Umbilical cord (tissue), 2 donors: ENCODE results near the gene ACKR4. TPM values are rescaled to one million over a fixed set of nuclear protein-coding genes. Genes with fewer than 3 reads are reported as not detected.
"Not testable (repeated sequence)": the region's sequence is repeated elsewhere in the genome, so short reads cannot be mapped to it uniquely, and the experiment has no call there.

Experiments used
- DNase-seq: peaks from one replicate; pipeline ENCODE4 v3.0.0-alpha.2; 2015; ENCODE audit warnings: low spot score
- total RNA-seq: library from RNA; depleted of rRNA; stranded (reverse); fragments of >200 nt; gene quantifications from one replicate; pipeline ENCODE4 v1.2.3, GENCODE V29; 2014; ENCODE audit warnings: low replicate concordance; ENCODE audit not compliant: insufficient read depth

The ACKR4 gene
- 2.6 TPM for total RNA-seq

DNA sequence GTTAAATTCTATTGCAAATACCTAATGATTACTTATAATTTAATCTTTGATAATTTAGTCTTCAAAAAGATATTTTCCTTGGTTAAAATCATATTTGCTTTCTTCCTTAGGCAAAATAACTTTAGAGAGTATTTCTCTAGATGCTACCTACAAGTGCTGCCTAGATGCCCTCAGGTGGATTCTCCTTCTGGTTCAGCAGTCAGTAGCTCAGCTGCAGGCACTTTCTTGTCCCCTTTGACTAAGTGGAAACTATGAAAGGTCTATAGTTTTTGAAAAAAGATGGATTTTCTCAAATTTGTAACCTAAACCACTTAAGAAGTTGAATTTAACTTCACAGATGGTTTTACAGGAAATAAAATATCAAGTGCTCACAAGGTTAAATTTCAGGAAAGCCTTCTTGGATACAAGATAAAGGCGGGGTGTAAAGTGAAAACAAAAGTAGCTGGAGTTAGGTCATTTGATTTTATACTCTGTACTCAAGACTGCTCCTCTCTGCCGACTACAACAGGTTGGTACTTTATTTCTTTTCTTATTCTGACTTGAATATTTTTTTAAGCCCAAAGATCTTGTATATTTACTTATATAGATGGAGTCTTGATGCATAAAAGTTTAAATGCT, at the start of gene ACKR4:
Gene ACKR4 (plus strand): TSS at position 455 of the 618 bp plus-strand sequence. CDS start 3,128 bp downstream, outside the sequence.
- DNase-seq, result no peak

DNA sequence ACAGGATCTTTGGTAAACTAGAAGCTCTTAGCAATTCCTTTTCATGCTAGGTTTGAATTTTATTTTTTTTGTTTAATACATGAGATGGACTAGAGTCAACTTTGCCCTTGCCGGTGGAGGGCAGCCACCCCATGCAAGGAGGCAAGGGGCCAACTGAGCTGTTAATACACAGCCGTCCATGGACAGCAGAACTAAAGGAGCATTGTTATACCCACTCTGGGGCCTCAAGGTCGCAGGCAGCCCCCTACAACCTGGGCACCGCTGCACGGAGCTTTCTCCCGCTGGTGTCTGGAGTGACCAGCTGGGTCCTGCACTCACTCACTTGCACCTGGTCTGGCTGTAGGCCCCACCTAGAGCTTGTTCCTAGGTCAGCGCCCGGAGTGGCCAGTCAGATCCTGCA, 47.9 kb upstream of the ACKR4 start:
- no peak for DNase-seq

DNA sequence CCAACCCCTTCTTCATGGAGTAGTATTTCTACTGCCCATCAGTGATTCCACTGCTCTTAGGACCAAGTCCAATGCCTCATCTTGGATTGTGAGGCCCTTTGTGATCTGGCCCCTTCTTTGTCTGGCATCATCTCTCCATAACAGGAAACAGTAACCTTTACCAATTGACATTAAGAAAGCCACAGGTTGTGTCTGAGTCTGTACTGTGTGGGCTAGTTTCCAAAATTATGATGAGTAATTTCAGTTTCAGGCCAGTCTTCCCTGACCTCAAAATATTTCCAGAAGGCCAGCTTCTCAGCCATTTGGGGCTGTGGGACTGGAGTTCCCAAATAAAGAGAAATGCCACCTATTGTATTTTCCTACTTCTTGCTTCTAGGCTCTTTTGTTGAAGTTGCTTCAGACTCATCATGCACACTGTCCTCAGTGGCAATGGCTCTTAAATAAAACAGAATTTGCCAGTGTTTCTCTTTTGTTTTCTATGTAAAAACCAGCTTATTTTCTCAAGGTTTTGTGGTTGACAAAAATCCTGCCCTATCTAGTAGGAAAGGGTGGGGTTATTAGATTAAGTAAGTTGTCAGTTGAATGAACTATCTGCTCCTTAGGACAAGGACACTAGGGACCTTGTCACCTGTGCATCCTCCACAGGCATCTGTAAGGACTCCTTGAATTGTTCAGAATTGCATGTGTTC, 47.0 kb upstream of the ACKR4 start:
- DNase-seq, result no peak

DNA sequence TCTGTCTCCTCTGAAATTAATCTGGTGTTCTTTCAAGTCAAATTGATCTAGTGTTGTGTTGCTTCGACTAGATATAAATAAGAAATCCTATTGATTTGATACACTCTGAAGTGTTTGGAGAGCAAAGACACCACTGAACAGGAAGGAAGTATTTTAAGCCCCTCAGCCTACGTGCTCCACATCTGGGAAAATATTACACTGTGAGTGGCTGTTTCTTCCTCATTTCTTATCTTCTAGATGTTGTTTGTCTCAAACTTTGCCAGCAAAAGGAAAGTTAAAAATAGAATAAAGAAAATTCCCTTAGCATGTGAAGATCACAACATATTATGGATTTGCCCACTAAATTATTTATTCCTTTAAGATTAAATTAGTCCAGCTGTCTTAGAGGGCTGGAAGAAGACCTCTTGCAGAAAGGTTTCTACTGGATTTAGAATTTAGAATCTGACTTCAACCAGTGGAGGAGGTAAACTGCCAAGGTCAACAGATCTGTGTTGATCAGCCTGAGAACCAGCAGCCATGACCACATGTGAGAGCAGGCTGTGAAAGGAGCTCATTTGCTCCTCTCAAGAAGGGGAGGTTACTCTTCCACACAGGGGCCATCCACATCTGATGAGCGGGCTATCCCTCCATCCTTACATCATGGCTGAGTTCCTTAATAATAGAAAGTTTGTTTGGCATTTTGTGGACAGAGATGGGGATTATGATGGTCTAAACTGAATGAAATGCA, 46.3 kb upstream of the ACKR4 start:
- DNase-seq, result no peak

DNA sequence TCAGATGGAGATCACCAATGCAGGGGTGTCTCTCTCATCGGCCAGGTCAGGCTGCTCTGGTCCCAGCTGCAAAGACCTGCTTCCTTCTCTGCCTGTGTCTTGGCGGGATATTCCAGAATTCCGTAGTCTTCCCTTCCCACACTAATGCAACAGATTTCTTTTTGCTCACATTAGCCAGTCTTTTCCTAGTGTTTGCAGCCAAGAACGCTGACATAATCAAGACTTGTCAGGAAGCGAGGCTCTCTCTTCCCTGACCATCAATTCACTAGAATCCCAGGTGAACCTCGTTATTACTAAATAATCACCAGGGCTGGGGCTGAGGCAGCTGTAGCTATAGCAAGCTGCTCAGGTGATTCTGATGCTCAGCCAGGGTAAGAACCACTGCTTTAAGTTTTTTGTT, 43.2 kb upstream of the ACKR4 start:
- DNase-seq, result no peak

DNA sequence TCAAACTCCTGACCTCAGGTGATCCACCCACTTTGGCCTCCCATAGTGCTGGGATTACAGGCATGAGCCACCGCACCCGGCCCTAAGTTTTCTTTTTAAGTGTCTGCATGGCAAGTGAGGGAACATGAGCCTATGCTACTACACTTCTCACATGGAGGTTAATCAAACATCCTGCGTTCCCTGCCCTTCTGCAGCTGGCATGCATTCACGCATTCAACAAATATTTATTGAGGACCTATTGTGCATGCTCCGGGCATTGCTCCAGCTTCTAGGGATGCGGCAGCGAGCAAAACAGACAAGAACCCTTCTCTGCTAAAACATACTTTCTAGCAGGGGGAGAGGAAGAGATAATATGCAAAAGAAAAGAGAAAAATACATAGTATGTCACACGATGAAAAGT, 42.6 kb upstream of the ACKR4 start:
- DNase-seq, result no peak

DNA sequence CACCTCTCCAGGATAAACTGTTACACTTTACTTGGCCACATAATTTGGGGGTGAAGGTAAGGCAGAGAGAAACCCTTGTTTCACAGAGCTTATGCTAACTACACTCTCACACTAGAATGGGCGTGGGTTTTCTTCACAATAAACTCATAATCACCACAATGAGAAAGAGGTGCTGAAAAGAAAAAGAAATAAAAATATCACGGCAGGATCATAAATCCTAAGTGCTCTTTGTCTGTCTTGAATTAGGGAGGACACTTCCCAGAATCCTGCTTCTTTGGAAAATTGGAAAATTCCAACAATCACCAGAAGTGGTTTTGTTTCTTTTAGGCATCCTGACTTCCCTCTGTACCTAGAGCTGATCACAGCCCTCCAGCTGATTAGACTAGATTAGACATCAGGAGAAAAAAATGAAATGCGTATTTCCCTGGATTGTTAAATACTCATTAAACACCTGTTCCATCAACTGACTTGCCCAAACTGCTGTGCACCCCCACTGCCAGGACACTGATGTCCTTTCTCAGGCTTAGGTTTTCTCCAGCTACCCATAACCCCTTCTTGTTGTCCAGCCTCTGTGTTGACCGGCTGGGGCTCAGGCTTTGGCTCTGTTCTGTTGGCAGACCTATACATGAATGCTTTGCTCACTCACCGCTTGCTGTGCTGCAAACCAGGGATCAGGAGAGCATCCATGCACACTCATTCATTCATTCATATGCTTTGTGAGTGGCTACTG, 41.6 kb upstream of the ACKR4 start:
- no peak for DNase-seq

DNA sequence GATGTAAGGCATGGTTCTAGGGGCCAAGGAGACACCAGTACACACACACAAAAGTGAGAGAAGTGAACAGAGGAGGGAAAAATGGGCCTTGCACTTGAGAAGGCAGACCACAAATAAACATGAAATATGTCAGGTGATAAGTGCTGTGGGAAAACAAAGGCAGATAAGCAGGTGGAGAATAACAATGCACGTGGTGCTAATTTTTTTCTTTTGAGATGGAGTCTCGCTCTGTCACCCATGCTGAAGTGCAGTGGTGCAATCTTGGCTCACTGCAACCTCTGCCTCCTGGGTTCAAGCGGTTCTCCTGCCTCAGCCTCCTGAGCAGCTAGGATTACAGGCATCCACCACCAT, 41.1 kb upstream of the ACKR4 start:
- DNase-seq, result not testable (repeated sequence)

DNA sequence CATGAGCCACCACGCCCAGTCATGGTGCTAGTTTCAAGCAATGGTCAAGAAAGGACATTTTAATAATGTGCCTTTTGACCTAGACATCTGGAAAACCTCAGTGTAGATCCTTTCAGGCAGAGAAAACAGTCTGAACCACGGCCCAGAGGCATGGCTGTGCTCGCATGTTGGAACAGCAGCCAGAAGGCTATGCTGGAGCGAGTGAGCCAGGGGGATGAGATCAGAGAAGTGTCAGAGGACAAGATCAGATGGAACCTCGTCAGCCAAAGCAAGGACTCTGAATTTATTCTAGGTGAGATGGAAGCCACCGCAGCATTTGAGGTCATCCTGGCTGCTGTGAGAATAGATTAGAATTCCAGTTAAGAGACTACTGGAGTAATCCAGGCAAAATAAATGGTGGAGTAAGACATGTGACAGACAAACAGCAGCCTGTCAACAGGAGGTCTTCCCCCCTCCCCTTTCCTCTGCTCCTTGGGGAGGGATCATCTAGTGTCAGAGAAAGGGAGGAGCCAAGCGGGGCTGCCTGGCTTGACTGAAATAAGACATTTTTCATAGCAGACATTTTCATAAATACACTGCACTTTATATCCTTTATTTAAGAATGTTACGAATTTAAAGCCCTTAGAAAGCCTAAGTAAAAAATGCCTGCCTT, 40.4 kb upstream of the ACKR4 start:
- no peak for DNase-seq

DNA sequence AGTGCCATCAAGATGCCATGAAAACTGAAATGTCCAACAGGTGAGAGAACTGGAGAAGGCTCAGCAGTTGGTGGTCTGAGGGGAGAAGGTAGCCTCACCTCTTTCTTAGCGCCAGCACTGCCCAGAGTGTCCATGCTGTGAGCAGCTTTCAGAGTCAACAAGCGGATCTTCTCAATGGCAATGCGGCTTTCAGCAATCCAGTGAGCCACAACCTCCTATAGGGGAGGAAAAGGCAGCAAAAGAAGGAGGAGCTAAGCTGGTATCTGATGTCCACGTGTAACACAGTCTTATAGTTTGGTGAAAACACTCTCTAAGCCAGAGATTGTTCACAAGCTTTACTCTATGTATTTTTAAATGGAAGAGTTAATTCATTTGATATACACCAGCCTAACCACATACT, 36.1 kb upstream of the ACKR4 start:
- no peak for DNase-seq

DNA sequence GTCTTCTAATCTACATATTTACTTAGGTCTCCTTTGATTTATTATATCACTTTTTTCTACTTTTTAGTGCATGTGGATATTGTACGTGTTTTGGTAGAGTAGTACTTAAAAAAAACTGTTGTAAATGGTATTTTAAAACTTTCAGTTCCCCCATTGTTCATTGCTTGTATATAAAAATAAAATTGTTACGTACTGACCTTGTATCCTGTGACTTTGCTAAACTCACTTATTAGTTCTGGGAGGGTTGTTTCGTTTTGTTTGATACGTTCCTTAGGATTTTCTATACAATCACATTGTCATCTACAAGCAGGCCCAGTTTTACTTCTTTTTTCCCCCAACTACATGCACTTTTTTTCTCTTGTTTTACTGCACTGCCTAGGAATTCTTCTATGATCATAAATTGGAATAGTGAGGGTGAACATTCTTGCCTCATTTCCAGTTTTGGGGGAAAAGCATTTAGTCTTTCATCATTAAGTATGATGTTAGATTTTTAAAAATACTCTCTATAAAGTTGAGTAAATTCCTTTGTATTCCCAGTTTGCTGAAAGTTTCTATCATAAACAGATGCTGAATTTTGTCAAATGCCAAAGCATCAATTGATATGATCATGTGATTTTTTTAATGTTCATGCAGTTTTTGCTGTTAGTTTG, 33.5 kb upstream of the ACKR4 start:
- DNase-seq, result no peak

DNA sequence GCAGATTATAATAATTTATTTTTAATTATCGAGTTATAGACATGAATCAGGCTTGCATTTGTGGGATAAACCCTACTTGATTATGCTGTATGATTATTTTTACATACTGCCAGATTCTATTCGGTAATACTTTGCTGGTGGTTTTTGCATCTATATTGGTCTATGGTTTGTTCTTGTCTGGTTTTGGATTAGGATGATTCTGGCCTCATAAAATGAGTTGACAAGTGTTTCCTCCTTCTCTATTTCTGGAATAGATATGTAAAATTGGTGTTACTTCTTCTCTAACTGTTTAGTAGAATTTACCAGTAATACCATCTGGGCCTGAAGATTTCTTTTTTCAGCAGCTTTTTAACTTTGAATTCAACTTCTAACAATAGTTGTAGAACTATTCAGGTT, 33.0 kb upstream of the ACKR4 start:
- DNase-seq, result no peak

DNA sequence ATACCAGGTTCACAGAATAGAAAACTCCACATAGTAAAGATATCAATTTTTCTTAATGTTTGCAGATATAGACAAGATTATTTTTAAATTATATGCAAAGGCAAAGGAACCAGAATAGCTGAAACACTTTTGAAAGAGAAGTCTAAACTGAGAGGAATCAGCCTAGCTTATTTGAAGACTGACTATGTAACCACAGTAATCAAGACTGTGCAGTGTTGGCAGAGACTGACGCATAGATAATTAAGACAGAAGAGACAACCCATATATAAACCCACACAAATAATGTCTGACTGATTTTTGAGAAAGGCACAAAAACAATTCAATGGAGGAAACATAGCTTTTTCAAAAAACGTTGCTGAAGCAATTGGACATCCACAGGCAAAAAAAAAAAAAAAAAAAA, 28.6 kb upstream of the ACKR4 start:
- DNase-seq, result no peak

DNA sequence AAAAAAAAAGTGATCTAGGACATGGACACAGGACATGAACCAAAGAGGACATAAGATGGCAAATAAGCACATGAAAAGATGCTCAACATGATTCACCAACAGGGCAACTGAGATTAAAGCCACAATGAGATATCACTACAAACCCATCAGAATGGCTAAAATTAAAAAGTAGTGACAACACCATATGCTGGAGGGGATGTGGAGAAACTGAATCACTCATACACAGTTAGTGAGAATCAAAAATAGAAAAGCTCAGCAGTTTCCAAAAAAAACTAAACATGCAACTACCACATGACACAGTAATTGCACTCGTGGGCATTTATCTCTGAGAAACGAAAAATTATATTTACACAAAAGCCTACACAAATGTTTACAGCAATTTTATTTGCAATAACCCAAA, 27.9 kb upstream of the ACKR4 start:
- DNase-seq, result no peak

DNA sequence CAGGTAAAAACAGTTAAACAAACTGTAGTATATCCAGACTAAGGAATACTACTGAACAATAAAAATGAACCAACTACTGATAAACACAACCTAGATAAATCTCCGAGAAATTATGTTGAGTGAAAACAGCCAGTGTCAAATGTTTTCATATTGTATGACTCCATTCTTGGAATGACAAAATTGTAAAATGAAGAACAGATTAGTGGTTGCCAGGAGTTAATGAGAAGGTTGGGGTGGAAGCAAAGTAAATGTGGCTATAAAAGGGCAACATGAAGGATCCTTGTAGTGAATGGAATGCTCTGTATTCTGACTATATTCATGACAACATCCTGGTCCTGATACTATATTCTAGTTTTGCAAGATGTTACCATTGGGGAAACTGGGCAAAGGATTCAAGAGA, 27.5 kb upstream of the ACKR4 start:
- no peak for DNase-seq

DNA sequence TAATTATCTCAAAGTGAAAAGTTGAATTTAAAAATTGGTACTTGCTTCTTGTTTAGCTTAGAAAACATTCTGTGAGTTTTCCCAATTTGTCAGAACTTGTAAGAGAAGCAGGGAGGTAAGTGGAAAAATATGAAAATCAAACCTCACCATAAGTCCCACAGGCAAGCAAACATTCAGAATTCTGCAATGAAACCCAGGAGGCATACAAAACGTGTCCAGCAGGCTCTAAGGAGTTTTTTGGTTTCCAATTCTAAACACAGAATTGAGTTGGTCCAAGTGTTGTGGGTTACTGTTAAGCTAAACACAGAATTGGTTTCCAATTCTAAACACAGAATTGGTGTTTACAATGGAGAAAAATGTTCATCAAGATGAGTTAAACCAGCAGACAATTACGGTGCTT, 27.1 kb upstream of the ACKR4 start:
- DNase-seq, result no peak

DNA sequence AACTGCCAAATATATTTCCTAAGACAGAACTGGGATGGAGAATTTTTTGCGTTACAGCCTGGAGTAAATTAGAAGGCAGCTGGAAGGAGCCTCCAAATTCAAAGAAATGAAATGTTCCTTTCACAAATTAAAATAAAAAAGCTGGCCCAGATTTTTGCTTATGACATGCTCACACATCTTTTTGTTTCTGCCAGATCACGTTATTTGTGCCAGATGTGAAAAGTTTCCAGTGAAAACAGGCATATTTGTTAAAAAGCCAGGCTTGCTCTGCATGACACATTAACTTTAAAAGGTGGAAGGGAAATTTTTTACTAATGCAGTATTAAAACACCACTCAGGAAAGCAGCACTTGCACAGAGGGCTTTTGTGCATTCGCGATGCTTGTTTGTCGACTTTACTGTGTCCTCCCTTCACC, 23.3 kb upstream of the ACKR4 start:
- DNase-seq, result no peak

DNA sequence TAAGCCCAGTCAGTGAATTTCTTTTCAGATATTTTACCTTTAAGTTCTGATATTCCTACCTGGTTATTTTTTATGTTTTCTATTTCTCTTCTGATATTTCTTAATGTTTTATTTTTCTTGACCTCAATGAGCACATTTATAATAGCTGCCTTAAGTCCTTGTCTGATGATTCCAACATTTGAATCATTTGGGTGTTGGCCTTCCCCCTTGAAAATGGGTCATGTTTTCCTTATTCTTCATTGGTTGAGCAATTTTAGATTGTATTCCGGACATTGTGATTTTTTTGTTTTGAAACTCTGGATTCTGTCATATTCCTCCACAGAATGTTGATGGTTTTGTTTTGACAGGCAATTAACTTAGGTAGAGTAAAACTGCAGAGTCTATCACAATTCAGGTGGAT, 9.7 kb upstream of the ACKR4 start:
- DNase-seq, result no peak

DNA sequence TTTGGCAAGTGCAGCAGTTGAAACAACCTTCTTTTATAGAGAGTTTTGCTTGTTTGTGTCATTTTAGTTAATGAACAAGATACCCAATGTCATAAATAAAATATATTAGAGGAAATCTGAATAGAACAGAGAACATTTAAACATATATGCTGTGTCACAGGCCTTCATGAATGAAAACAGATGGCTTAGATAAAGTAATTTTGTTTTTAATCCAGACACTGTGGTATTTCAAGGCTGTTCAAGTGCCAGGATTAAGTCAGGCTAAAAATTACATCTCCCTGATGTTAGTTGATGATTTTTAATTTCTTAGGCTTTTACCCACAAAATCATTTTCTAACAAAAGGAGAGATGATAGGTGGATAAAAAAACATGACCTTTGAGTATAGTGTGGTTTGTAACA, 4.9 kb upstream of the ACKR4 start:
- no peak for DNase-seq

DNA sequence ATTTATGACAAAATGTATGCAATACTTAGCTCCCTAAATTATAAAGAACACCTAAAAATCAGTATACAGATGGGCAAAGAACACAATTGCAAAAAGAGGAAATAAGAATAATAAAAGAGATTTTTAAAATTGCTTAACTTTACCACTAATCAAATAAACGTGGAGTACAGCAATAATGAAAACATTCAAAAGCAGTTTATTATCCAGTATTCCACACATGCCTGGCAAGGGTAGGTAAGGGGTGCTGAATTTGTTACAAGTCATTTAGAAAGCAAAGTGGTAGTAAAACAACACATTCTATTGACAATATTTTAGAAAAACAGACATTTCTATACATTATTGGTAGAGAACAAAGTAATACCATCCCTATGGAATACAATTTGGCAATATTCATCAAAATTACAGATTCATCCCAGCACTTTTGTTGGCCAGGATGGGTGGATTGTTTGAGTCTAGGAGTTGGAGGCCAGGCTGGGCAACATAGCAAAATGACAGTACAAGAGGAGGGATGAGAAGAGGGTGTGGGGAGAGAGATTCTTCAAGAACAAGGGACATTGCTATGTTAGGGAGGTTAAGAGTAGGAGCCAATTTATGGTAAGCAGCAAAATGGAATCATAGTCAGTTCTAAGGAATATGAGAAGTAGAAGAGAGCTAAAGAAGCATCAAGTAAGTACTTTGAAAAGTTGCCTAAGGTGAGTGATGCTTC, 3.7 kb upstream of the ACKR4 start:
- DNase-seq, result no peak

DNA sequence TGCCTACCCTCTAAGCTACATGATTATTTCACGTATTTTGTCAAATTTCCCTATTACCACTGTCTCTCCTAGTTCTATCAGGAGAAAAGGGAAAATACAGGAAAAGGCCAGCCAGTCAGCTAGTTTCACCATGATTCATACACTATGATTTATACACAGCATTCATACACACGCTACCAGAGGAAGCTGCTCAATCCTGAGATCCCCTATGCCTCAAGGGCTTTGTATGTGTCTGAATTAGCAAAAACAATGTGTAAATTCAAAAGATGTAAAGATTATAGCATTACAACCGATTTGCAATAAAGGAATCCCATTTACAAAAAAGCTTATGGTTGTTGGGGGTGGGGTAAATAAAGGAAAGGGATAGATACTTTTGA, 3.1 kb upstream of the ACKR4 start:
- DNase-seq, result peak; percentile 46
